Prostate gland (tissue), 2 donors: ENCODE measurements around the gene HIP1R.

Experiments
- CTCF ChIP-seq, 4 experiments: fragments of 200-600 bp in 2 of 4; fragments of 450-650 bp in 2 of 4; sonication (generic) in 2 of 4; IDR thresholded peaks; 1 replicate in 3 of 4; 2 replicates in 1 of 4; pipeline ENCODE4 v1.5.1; 2016 to 2019; ENCODE audit warnings: antibody characterized with exemption in 4 of 4, mild to moderate bottlenecking in 2 of 4, moderate library complexity in 2 of 4
- POLR2A ChIP-seq: fragments of 450-650 bp; IDR thresholded peaks from one replicate; pipeline ENCODE4 v1.6.1; 2016; ENCODE audit warnings: antibody characterized with exemption, mild to moderate bottlenecking
- POLR2AphosphoS5 ChIP-seq: sonication (generic); formaldehyde crosslinking; IDR thresholded peaks from one replicate; pipeline ENCODE4 v1.6.1; 2017; ENCODE audit warnings: antibody characterized with exemption

GRCh38 chr12:122866950-122867607, 31.8 kb downstream of the HIP1R start:
- TF ChIP-seq CTCF (IDR thresholded peaks at IDR 0.05) (no peak), POLR2AphosphoS5 (no peak), POLR2A (no peak)
